Mesodermal cell (in vitro differentiated cells): ENCODE results near the gene DPP6.

Experiments used
- H3K27ac ChIP-seq: 2 replicates; pipeline ENCODE4 v1.7.0; 2013; ENCODE audit warnings: mild to moderate bottlenecking, low read depth, low read length, moderate library complexity; ENCODE audit not compliant: severe bottlenecking
- H3K36me3 ChIP-seq: 2 replicates; pipeline ENCODE4 v1.7.1; 2013; ENCODE audit warnings: mild to moderate bottlenecking, low read length, moderate library complexity; ENCODE audit not compliant: control insufficient read depth, insufficient read depth
- H3K4me1 ChIP-seq: one replicate; pipeline ENCODE4 v1.7.1; 2013; ENCODE audit warnings: mild to moderate bottlenecking, low read length; ENCODE audit not compliant: insufficient read depth, control insufficient read depth, poor library complexity, severe bottlenecking
- H3K4me3 ChIP-seq: 2 replicates; pipeline ENCODE4 v1.7.0; 2013; ENCODE audit warnings: low read length, control low read depth, mild to moderate bottlenecking; ENCODE audit not compliant: insufficient read depth, poor library complexity, severe bottlenecking; ENCODE audit errors: extremely low read depth
- H3K9me3 ChIP-seq: 2 replicates; pipeline ENCODE4 v1.7.1; 2013; ENCODE audit warnings: mild to moderate bottlenecking, low read length, moderate library complexity; ENCODE audit not compliant: control insufficient read depth
- WGBS, 2 experiments: methylation state at CpG; one replicate each; pipeline ENCODE4 v1.1.5; 2013; ENCODE audit warnings: missing lambda C conversion rate in 2 of 2; ENCODE audit not compliant: insufficient coverage in 2 of 2; 5-methylcytosine and 5-hydroxymethylcytosine counted together

DPP6 gene

GRCh38 chr7:154338701-154339506 lies 286.7 kb downstream of the DPP6 start:
- H3K4me3 ChIP-seq, result no peak overlapping the region
- H3K9me3 ChIP-seq, result no peaks in the 10 kb centered on the region
- no peaks in the 10 kb centered on the region for H3K36me3 ChIP-seq
- H3K27ac ChIP-seq, result no peak overlapping the region
- 86 to 91% methylated on average over 20 to 22 of the region's 23 CpGs for WGBS, 2 experiments
- H3K4me1 ChIP-seq, result no peaks in the 10 kb centered on the region

GRCh38 chr7:154342971-154343633 lies 290.9 kb downstream of the DPP6 start:
- no peaks in the 10 kb centered on the region for H3K36me3 ChIP-seq
- WGBS, 2 experiments, result 91 to 96% methylated on average over 12 to 14 of the region's 14 CpGs
- no peak overlapping the region for H3K27ac ChIP-seq
- no peaks in the 10 kb centered on the region for H3K4me1 ChIP-seq
- H3K4me3 ChIP-seq, result no peak overlapping the region
- H3K9me3 ChIP-seq, result no peaks in the 10 kb centered on the region

GRCh38 chr7:154343778-154344412 lies 291.7 kb downstream of the DPP6 start:
- H3K4me1 ChIP-seq, result no peaks in the 10 kb centered on the region
- no peak overlapping the region for H3K27ac ChIP-seq
- no peaks in the 10 kb centered on the region for H3K36me3 ChIP-seq
- H3K9me3 ChIP-seq, result no peaks in the 10 kb centered on the region
- WGBS, 2 experiments, result 89 to 91% methylated on average over 8 to 9 of the region's 14 CpGs
- H3K4me3 ChIP-seq, result no peak overlapping the region

- Histone ChIP-seq H3K9me3 (no peaks in the 10 kb centered on the region), H3K36me3 (no peaks in the 10 kb centered on the region), H3K27ac (no peak overlapping the region), H3K4me1 (no peaks in the 10 kb centered on the region), H3K4me3 (no peak overlapping the region)
- 93 to 100% methylated on average over 2 of the region's 5 CpGs for WGBS, 2 experiments
Observed at GRCh38 chr7:154345093-154345492, 292.9 kb downstream of the DPP6 start.

GRCh38 chr7:154347700-154348266 lies 295.6 kb downstream of the DPP6 start:
- Histone ChIP-seq H3K4me1 (no peaks in the 10 kb centered on the region), H3K9me3 (no peaks in the 10 kb centered on the region), H3K4me3 (no peak overlapping the region), H3K36me3 (no peaks in the 10 kb centered on the region), H3K27ac (no peak overlapping the region)
- WGBS, 2 experiments, result 40 to 61% methylated on average over 1 to 2 of the region's 3 CpGs

GRCh38 chr7:154350892-154351291 lies 298.7 kb downstream of the DPP6 start:
- no peak overlapping the region for H3K27ac ChIP-seq
- no peaks in the 10 kb centered on the region for H3K9me3 ChIP-seq
- WGBS, 2 experiments, result 80 to 88% methylated on average over 5 to 6 of the region's 6 CpGs
- H3K4me3 ChIP-seq, result no peak overlapping the region
- no peaks in the 10 kb centered on the region for H3K4me1 ChIP-seq
- H3K36me3 ChIP-seq, result no peaks in the 10 kb centered on the region

- 58 to 74% methylated on average over 5 of the region's 5 CpGs for WGBS, 2 experiments
- no peak overlapping the region for H3K4me3 ChIP-seq
- H3K27ac ChIP-seq, result no peak overlapping the region
- no peaks in the 10 kb centered on the region for H3K9me3 ChIP-seq
- H3K4me1 ChIP-seq, result no peaks in the 10 kb centered on the region
- no peaks in the 10 kb centered on the region for H3K36me3 ChIP-seq
Observed at GRCh38 chr7:154353355-154353767, 301.2 kb downstream of the DPP6 start.

- no peak overlapping the region for H3K27ac ChIP-seq
- no peak overlapping the region for H3K4me3 ChIP-seq
- no peaks in the 10 kb centered on the region for H3K9me3 ChIP-seq
- 77 to 88% methylated on average over 3 to 6 of the region's 6 CpGs for WGBS, 2 experiments
- H3K36me3 ChIP-seq, result no peaks in the 10 kb centered on the region
- no peaks in the 10 kb centered on the region for H3K4me1 ChIP-seq
Observed at GRCh38 chr7:154364170-154364569, 312.0 kb downstream of the DPP6 start.

GRCh38 chr7:154371424-154371823 lies 319.2 kb downstream of the DPP6 start:
- 68 to 84% methylated on average over 7 to 8 of the region's 8 CpGs for WGBS, 2 experiments
- peaks cover 6% of the 10 kb centered on the region for H3K4me1 ChIP-seq
- H3K9me3 ChIP-seq, result no peaks in the 10 kb centered on the region
- H3K27ac ChIP-seq, result no peak overlapping the region
- H3K4me3 ChIP-seq, result no peak overlapping the region
- no peaks in the 10 kb centered on the region for H3K36me3 ChIP-seq

GRCh38 chr7:154372011-154372601 lies 319.9 kb downstream of the DPP6 start:
- Histone ChIP-seq H3K4me3 (no peak overlapping the region), H3K27ac (no peak overlapping the region), H3K4me1 (peaks cover 6% of the 10 kb centered on the region), H3K9me3 (no peaks in the 10 kb centered on the region), H3K36me3 (no peaks in the 10 kb centered on the region)
- 78 to 86% methylated on average over 7 to 11 of the region's 12 CpGs for WGBS, 2 experiments
